AG10803 (cell line): ENCODE data around the gene CXCR5.
A peak's percentile ranks its signal among the peaks of the same experiment; 100 is the strongest.

ENCODE experiments used
- DNase-seq: peaks from one replicate; pipeline ENCODE4 v3.0.0; 2010; ENCODE audit warnings: low read depth
- H3K4me3 ChIP-seq: 2 replicates; pipeline ENCODE4 v1.5.1; 2011; ENCODE audit warnings: mild to moderate bottlenecking, low read length, control low read depth
- CTCF ChIP-seq: conservative IDR thresholded peaks from 2 replicates; pipeline ENCODE4 v1.5.1; 2011; ENCODE audit warnings: mild to moderate bottlenecking, low read length, control low read depth, inconsistent platforms

Gene CXCR5

GRCh38 chr11:118930094-118930712 lies 46.5 kb downstream of the CXCR5 start:
- H3K4me3 ChIP-seq = peak overlapping the region; percentile 86
- peak; percentile 62 for DNase-seq
- peak; percentile 90 for TF ChIP-seq CTCF

- no peak overlapping the region for H3K4me3 ChIP-seq
- no peak for DNase-seq
- TF ChIP-seq CTCF = no peak
Observed at GRCh38 chr11:118931571-118931970, 47.9 kb downstream of the CXCR5 start.

- TF ChIP-seq CTCF = no peak
- DNase-seq = no peak
- no peak overlapping the region for H3K4me3 ChIP-seq
Observed at GRCh38 chr11:118933486-118933885, 49.8 kb downstream of the CXCR5 start.

GRCh38 chr11:118935376-118935775 lies 51.7 kb downstream of the CXCR5 start:
- no peak overlapping the region for H3K4me3 ChIP-seq
- DNase-seq = no peak
- TF ChIP-seq CTCF = no peak

GRCh38 chr11:118938491-118939403 lies 55.1 kb downstream of the CXCR5 start:
- no peak overlapping the region for H3K4me3 ChIP-seq
- TF ChIP-seq CTCF = no peak
- peak; percentile 82 for DNase-seq

GRCh38 chr11:118939404-118939915 lies 55.8 kb downstream of the CXCR5 start:
- TF ChIP-seq CTCF = no peak
- DNase-seq = no peak
- no peak overlapping the region for H3K4me3 ChIP-seq
